ENCODE results near the gene KLHL40. TPM values are rescaled to one million over a fixed set of nuclear protein-coding genes. Genes with fewer than 3 reads are reported as not detected.

The KLHL40 gene
- total and polyA plus RNA-seq, 11 donors, result 0.19 to 6.8 (median 0.73) TPM; not detected in 1

GRCh38 chr3:42660131-42660715, 25.1 kb upstream of the KLHL40 start:
- Histone ChIP-seq H3K27ac (peak overlapping the region in 11 of 12 donors; percentile 7 to 98 (median 55)), H3K36me3 (peaks cover 0 to 22% (median 13%) of the 10 kb centered on the region in 9 donors), H3K9me3 (no peaks in the 10 kb centered on the region), H3K4me3 (no peak overlapping the region), H3K4me1 (peaks cover 3 to 63% (median 25%) of the 10 kb centered on the region in 12 donors), H3K27me3 (no peaks in the 10 kb centered on the region)
- intact Hi-C loops (cut with DNase I), result loop anchor here in 3 of 10 donors (2.0 to 5.0 kb wide), 3 partner anchors 41 to 87 kb away; no protein-coding TSS in a partner anchor
- peak in 3 of 4 donors; percentile 8 to 33 (median 22) for ATAC-seq
- peak in 3 of 5 donors; percentile 43 to 72 (median 44) for DNase-seq
- TF ChIP-seq CTCF (IDR thresholded peaks at IDR 0.05) (no peak), POLR2A (IDR thresholded peaks at IDR 0.05) (no peak)
- 52 to 61% (median 56%) methylated on average over 6 of the region's 6 CpGs for WGBS, 4 donors

- intact Hi-C loops (cut with DNase I), result loop anchor here in 3 of 10 donors (2.0 to 5.0 kb wide), 3 partner anchors 40 to 86 kb away; no protein-coding TSS in a partner anchor
- DNase-seq (peak in 3 of 5 donors; percentile 43 to 64 (median 52)), ATAC-seq (peak in 3 of 4 donors; percentile 32 to 58 (median 36))
- no peaks in the 10 kb centered on the region for H3K27me3 ChIP-seq
- 20 to 51% (median 36%) methylated on average over 1 to 4 of the region's 4 CpGs for WGBS, 4 donors
- peak overlapping the region in 9 of 12 donors; percentile 19 to 98 (median 61) for H3K27ac ChIP-seq
- H3K36me3 ChIP-seq, result peaks cover 0 to 22% (median 13%) of the 10 kb centered on the region in 9 donors
- H3K4me3 ChIP-seq, result no peak overlapping the region
- H3K4me1 ChIP-seq, result peaks cover 0 to 63% (median 24%) of the 10 kb centered on the region in 12 donors
- TF ChIP-seq CTCF (IDR thresholded peaks at IDR 0.05) (peak in 3 of 12 donors; percentile 18 to 43 (median 32)), POLR2A (IDR thresholded peaks at IDR 0.05) (no peak)
- H3K9me3 ChIP-seq, result no peaks in the 10 kb centered on the region
Observed at GRCh38 chr3:42660898-42661297, 24.4 kb upstream of the KLHL40 start.

GRCh38 chr3:42661593-42662022, 23.7 kb upstream of the KLHL40 start:
- Histone ChIP-seq H3K27ac (peak overlapping the region in 5 of 12 donors; percentile 19 to 98 (median 64)), H3K4me1 (peaks cover 0 to 63% (median 29%) of the 10 kb centered on the region in 12 donors), H3K4me3 (no peak overlapping the region), H3K36me3 (peaks cover 0 to 22% (median 13%) of the 10 kb centered on the region in 9 donors), H3K9me3 (no peaks in the 10 kb centered on the region), H3K27me3 (no peaks in the 10 kb centered on the region)
- ATAC-seq (no peak), DNase-seq (no peak)
- WGBS, 4 donors, result 92 to 96% (median 92%) methylated on average over 3 to 5 of the region's 5 CpGs
- intact Hi-C loops (cut with DNase I), result loop anchor here in 3 of 10 donors (2.0 to 5.0 kb wide), 3 partner anchors 39 to 86 kb away; no protein-coding TSS in a partner anchor
- no peak for TF ChIP-seq POLR2A (IDR thresholded peaks at IDR 0.05)
- TF ChIP-seq CTCF (IDR thresholded peaks at IDR 0.05), result no peak

Measured in heart left ventricle (tissue), 16 donors.